Osteocyte (in vitro differentiated cells): ENCODE data around the gene TMEM185A. TPM values are rescaled to one million over a fixed set of nuclear protein-coding genes. Genes with fewer than 3 reads are reported as not detected.
"Not testable (repeated sequence)": the region's sequence is repeated elsewhere in the genome, so short reads cannot be mapped to it uniquely, and the experiment has no call there.

Experiments used
- DNase-seq: peaks from one replicate; pipeline ENCODE4 v3.0.0; 2021; ENCODE audit warnings: mixed read lengths; ENCODE audit not compliant: unreplicated experiment; ENCODE audit errors: extremely low spot score
- H3K27ac Mint-ChIP-seq: one replicate; pipeline ENCODE4 v1.8.0; 2021; ENCODE audit warnings: mild to moderate bottlenecking, mixed read lengths; ENCODE audit not compliant: unreplicated experiment
- H3K27me3 Mint-ChIP-seq: one replicate; pipeline ENCODE4 v1.8.0; 2021; ENCODE audit warnings: mixed read lengths; ENCODE audit not compliant: unreplicated experiment
- H3K36me3 Mint-ChIP-seq: one replicate; pipeline ENCODE4 v1.8.0; 2021; ENCODE audit warnings: mixed read lengths; ENCODE audit not compliant: unreplicated experiment
- H3K4me1 Mint-ChIP-seq: one replicate; pipeline ENCODE4 v1.8.0; 2021; ENCODE audit warnings: mixed read lengths; ENCODE audit not compliant: unreplicated experiment
- H3K4me3 Mint-ChIP-seq: one replicate; pipeline ENCODE4 v1.8.0; 2021; ENCODE audit warnings: mild to moderate bottlenecking, moderate library complexity, mixed read lengths; ENCODE audit not compliant: unreplicated experiment
- H3K9me3 Mint-ChIP-seq: one replicate; pipeline ENCODE4 v1.8.0; 2021; ENCODE audit warnings: mixed read lengths; ENCODE audit not compliant: unreplicated experiment
- CTCF ChIP-seq: fragments of 200-600 bp; sonication (generic); IDR thresholded peaks from 2 replicates; pipeline ENCODE4 v1.5.0; 2021; ENCODE audit warnings: antibody characterized with exemption, mild to moderate bottlenecking, moderate library complexity
- total RNA-seq: library from RNA; stranded (reverse); gene quantifications from 2 replicates; pipeline ENCODE4 v1.2.1, GENCODE V29; 2021

The TMEM185A gene
- total RNA-seq, 1 donor from 2014 or later = 26.5 TPM

GRCh38 chrX:149618871-149619270 lies 12.7 kb downstream of the TMEM185A start:
- TF ChIP-seq CTCF = no peak
- Mint-ChIP-seq H3K36me3 (no peaks in the 10 kb centered on the region), H3K27ac (no peak overlapping the region), H3K27me3 (no peaks in the 10 kb centered on the region), H3K4me1 (no peaks in the 10 kb centered on the region), H3K4me3 (no peak overlapping the region), H3K9me3 (peaks cover 17% of the 10 kb centered on the region)
- DNase-seq = no peak

- Mint-ChIP-seq H3K36me3 (no peaks in the 10 kb centered on the region), H3K4me3 (no peak overlapping the region), H3K9me3 (peaks cover 4% of the 10 kb centered on the region), H3K27me3 (no peaks in the 10 kb centered on the region), H3K27ac (no peak overlapping the region), H3K4me1 (no peaks in the 10 kb centered on the region)
- no peak for DNase-seq
- no peak for TF ChIP-seq CTCF
Observed at GRCh38 chrX:149611623-149612175, 19.9 kb downstream of the TMEM185A start.

GRCh38 chrX:149610511-149610910 lies 21.1 kb downstream of the TMEM185A start:
- no peak overlapping the region for H3K4me3 Mint-ChIP-seq
- H3K4me1 Mint-ChIP-seq = no peaks in the 10 kb centered on the region
- H3K36me3 Mint-ChIP-seq = peaks cover 4% of the 10 kb centered on the region
- TF ChIP-seq CTCF = no peak
- no peaks in the 10 kb centered on the region for H3K27me3 Mint-ChIP-seq
- H3K27ac Mint-ChIP-seq = no peak overlapping the region
- peaks cover 7% of the 10 kb centered on the region for H3K9me3 Mint-ChIP-seq
- DNase-seq = no peak

- no peaks in the 10 kb centered on the region for H3K4me1 Mint-ChIP-seq
- no peak for DNase-seq
- no peaks in the 10 kb centered on the region for H3K27me3 Mint-ChIP-seq
- H3K9me3 Mint-ChIP-seq = peaks cover 4% of the 10 kb centered on the region
- no peak overlapping the region for H3K27ac Mint-ChIP-seq
- peaks cover 4% of the 10 kb centered on the region for H3K36me3 Mint-ChIP-seq
- TF ChIP-seq CTCF = no peak
- no peak overlapping the region for H3K4me3 Mint-ChIP-seq
Observed at GRCh38 chrX:149607699-149608098, 23.9 kb downstream of the TMEM185A start.

GRCh38 chrX:149605248-149605885 lies 26.2 kb downstream of the TMEM185A start:
- H3K9me3 Mint-ChIP-seq, H3K27me3 Mint-ChIP-seq, H3K4me3 Mint-ChIP-seq, H3K4me1 Mint-ChIP-seq, H3K27ac Mint-ChIP-seq, DNase-seq: not testable (repeated sequence)
- peaks cover 10% of the 10 kb centered on the region for H3K36me3 Mint-ChIP-seq

GRCh38 chrX:149598603-149599002 lies 33.0 kb downstream of the TMEM185A start:
- H3K27ac Mint-ChIP-seq, H3K36me3 Mint-ChIP-seq, H3K9me3 Mint-ChIP-seq: not testable (repeated sequence)

GRCh38 chrX:149595943-149596342 lies 35.6 kb downstream of the TMEM185A start:
- H3K9me3 Mint-ChIP-seq, H3K4me1 Mint-ChIP-seq, H3K27me3 Mint-ChIP-seq, H3K27ac Mint-ChIP-seq, H3K4me3 Mint-ChIP-seq, DNase-seq, H3K36me3 Mint-ChIP-seq: not testable (repeated sequence)

More at GRCh38 chrX:149598603-149599002, 33.0 kb downstream of the TMEM185A start:
- H3K4me3 Mint-ChIP-seq, H3K27me3 Mint-ChIP-seq, DNase-seq, H3K4me1 Mint-ChIP-seq: not testable (repeated sequence)

- not testable (repeated sequence) for H3K27me3 Mint-ChIP-seq, H3K27ac Mint-ChIP-seq, DNase-seq, H3K9me3 Mint-ChIP-seq, H3K4me1 Mint-ChIP-seq, H3K4me3 Mint-ChIP-seq, H3K36me3 Mint-ChIP-seq
Observed at GRCh38 chrX:149595214-149595613, 36.4 kb downstream of the TMEM185A start, which contains the start of gene HSFX2. TSS of gene HSFX2 (minus strand) at chrX:149595314. CDS start at chrX:149594700, 614 bp downstream.

GRCh38 chrX:149590993-149591392 lies 40.6 kb downstream of the TMEM185A start:
- not testable (repeated sequence) for H3K27ac Mint-ChIP-seq, H3K4me3 Mint-ChIP-seq, H3K4me1 Mint-ChIP-seq, H3K27me3 Mint-ChIP-seq, H3K36me3 Mint-ChIP-seq, DNase-seq, H3K9me3 Mint-ChIP-seq
